HepG2 (cell line): ENCODE results near the gene SLFN12. TPM values are rescaled to one million over a fixed set of nuclear protein-coding genes. Genes with fewer than 3 reads are reported as not detected.

ENCODE experiments used
- CTCF ChIP-seq: sonication (generic); formaldehyde crosslinking; IDR thresholded peaks from 2 replicates; pipeline ENCODE4 v1.5.0; 2020; ENCODE audit warnings: mild to moderate bottlenecking, missing genetic modification reagents, moderate library complexity
- HOXA3 ChIP-seq: sonication (generic); formaldehyde crosslinking; IDR thresholded peaks from 2 replicates; pipeline ENCODE4 v1.5.0; 2020; ENCODE audit warnings: missing genetic modification reagents
- MXD4 ChIP-seq: IDR thresholded peaks from 2 replicates; pipeline ENCODE4 v1.6.1; 2016; ENCODE audit warnings: mild to moderate bottlenecking, missing biosample characterization, missing genetic modification reagents
- MXI1 ChIP-seq: IDR thresholded peaks from 3 replicates; pipeline ENCODE4 v1.6.1; 2012; ENCODE audit warnings: low read depth, low read length, inconsistent platforms, borderline replicate concordance
- NFYC ChIP-seq: IDR thresholded peaks from 2 replicates; pipeline ENCODE4 v1.6.1; 2016; ENCODE audit warnings: missing genetic modification reagents, missing compliant biosample characterization
- POGZ ChIP-seq: sonication (generic); formaldehyde crosslinking; IDR thresholded peaks from 2 replicates; pipeline ENCODE4 v1.4.0; 2020; ENCODE audit warnings: mild to moderate bottlenecking, missing genetic modification reagents
- PRPF4 ChIP-seq: fragments of 200-400 bp; formaldehyde crosslinking; IDR thresholded peaks from 2 replicates; pipeline ENCODE4 v1.6.1; 2016; ENCODE audit warnings: low read length, low read depth; ENCODE audit not compliant: poor library complexity, severe bottlenecking
- RFX3 ChIP-seq: IDR thresholded peaks from 2 replicates; pipeline ENCODE4 v1.6.1; 2016; ENCODE audit warnings: missing biosample characterization, missing genetic modification reagents
- SKIL ChIP-seq: sonication (generic); formaldehyde crosslinking; IDR thresholded peaks from 2 replicates; pipeline ENCODE4 v1.8.0; 2022; ENCODE audit warnings: missing genetic modification reagents, mild to moderate bottlenecking, moderate library complexity, borderline replicate concordance
- ZBTB20 ChIP-seq: sonication (generic); formaldehyde crosslinking; IDR thresholded peaks from 2 replicates; pipeline ENCODE4 v1.8.1; 2023; ENCODE audit warnings: missing genetic modification reagents, low read depth, mild to moderate bottlenecking, borderline replicate concordance
- ZNF20 ChIP-seq: sonication (generic); formaldehyde crosslinking; IDR thresholded peaks from 2 replicates; pipeline ENCODE4 v1.4.0; 2020; ENCODE audit warnings: mild to moderate bottlenecking, moderate library complexity, missing genetic modification reagents
- polyA plus RNA-seq, 8 experiments: library from polyadenylated mRNA; depleted of rRNA in 3 of 8; stranded (reverse) in 7 of 8; unstranded in 1 of 8; fragments of >200 nt; fragmentation: Illumina TruSeq in 4 of 8; extraction: Trizol in 4 of 8; gene quantifications; 2 replicates each; pipeline versions ENCODE4 v1.2.1 to v1.2.3, GENCODE V29; 2011 to 2016; ENCODE audit warnings: low read depth in 4 of 8, missing spikeins in 1 of 8, mixed read lengths in 1 of 8; ENCODE audit not compliant: insufficient read depth in 1 of 8
- total RNA-seq, 5 experiments: library from RNA; depleted of rRNA; stranded (reverse); fragments of >200 nt; fragmentation: Illumina TruSeq; extraction: Trizol; gene quantifications; 2 replicates each; pipeline ENCODE4 v1.2.3, GENCODE V29; 2016; ENCODE audit warnings: low read depth in 1 of 5
- TF ChIP-seq, protein P1 (sequence below): sonication (generic); formaldehyde crosslinking; IDR thresholded peaks from 2 replicates; pipeline ENCODE4 v1.5.0; 2020; ENCODE audit warnings: missing genetic modification reagents, mild to moderate bottlenecking, borderline replicate concordance

SLFN12 gene
- total and polyA plus RNA-seq, 2 of the 13 experiments (the other 11 are each of a cell fraction or from before 2014, with no cell fraction given): 0.13 TPM; not detected in 1

DNA sequence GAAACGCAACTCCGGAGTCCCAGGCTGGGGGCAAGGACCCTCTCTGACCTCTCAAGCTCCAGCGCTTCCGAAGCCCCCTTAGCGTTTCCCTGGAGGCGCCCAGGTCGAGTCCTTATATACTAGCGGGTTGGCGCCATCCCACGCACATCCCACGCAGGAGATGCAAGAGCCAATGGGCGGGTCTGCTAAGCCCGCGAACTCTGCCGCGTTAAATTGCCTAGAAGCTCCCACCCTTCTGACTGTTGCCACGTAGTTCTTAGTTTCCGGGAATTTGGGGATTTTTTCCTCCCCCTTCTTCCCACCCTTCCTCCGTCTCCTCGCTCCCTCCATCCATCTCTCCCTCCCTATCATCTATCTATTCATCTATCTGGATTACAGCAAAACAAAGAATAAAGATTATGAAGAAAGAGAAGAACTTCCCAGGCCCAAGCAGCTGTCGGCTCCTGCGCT is 58.7 kb downstream of the SLFN12 start, which contains the start of gene SLFN11 (continued):
- TF ChIP-seq, protein P1, sequence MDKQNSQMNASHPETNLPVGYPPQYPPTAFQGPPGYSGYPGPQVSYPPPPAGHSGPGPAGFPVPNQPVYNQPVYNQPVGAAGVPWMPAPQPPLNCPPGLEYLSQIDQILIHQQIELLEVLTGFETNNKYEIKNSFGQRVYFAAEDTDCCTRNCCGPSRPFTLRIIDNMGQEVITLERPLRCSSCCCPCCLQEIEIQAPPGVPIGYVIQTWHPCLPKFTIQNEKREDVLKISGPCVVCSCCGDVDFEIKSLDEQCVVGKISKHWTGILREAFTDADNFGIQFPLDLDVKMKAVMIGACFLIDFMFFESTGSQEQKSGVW (CRISPR knock-in tag): no peak
- TF ChIP-seq MXD4 (CRISPR knock-in tag): no peak
- TF ChIP-seq NFYC: no peak
- TF ChIP-seq RFX3 (CRISPR knock-in tag): no peak
- no peak for TF ChIP-seq ZBTB20 (CRISPR knock-in tag)
- no peak for TF ChIP-seq POGZ (CRISPR knock-in tag)
- TF ChIP-seq SKIL (CRISPR knock-in tag): no peak
- TF ChIP-seq MXI1: no peak
- no peak for TF ChIP-seq ZNF20 (CRISPR knock-in tag)
- no peak for TF ChIP-seq CTCF
- TF ChIP-seq PRPF4: no peak
- TF ChIP-seq HOXA3 (CRISPR knock-in tag): no peak
